ENCODE measurements around the gene SYNCRIP. TPM values are rescaled to one million over a fixed set of nuclear protein-coding genes. Genes with fewer than 3 reads are reported as not detected.

The SYNCRIP gene
- polyA plus RNA-seq, 1 of the 3 experiments (the other 2 are of a cell fraction) = 15.9 TPM

- Histone ChIP-seq H3K9ac (no peak overlapping the region), H3K4me2 (no peak overlapping the region), H3K4me3 (ENCODE audit: low read depth in 2 of 2, low read length in 1 of 2) (no peak overlapping the region), H3K27me3 (ENCODE audit: insufficient read depth) (no peaks in the 10 kb centered on the region), H3F3A (replicated peaks; ENCODE audit: insufficient read depth) (peaks cover 3% of the 10 kb centered on the region), H3K79me2 (ENCODE audit: insufficient read depth) (peaks cover 99% of the 10 kb centered on the region), H3K9me2 (no peaks in the 10 kb centered on the region), H3K9me3 (peaks cover 13% of the 10 kb centered on the region; the same call in 1 of the 2 replicates), H3K36me3 (replicated peaks in 1 of 2; ENCODE audit: control insufficient read depth in 1 of 2, insufficient read depth in 2 of 2, low read length in 1 of 2) (peaks cover 6 to 20% of the 10 kb centered on the region in 2 experiments), H4K20me1 (ENCODE audit: insufficient read depth) (peaks cover 46% of the 10 kb centered on the region), H3K4me1 (ENCODE audit: control insufficient read depth in 1 of 2, insufficient read depth in 2 of 2, low read depth in 1 of 2, low read length in 1 of 2) (peaks cover 0 to 2% of the 10 kb centered on the region in 2 experiments; a peak in 2 of 4 replicates), H2AFZ (ENCODE audit: low read depth) (no peak overlapping the region), H3K27ac (ENCODE audit: low read depth in 2 of 2, low read length in 1 of 2) (no peak overlapping the region)
- TF ChIP-seq, protein P1, sequence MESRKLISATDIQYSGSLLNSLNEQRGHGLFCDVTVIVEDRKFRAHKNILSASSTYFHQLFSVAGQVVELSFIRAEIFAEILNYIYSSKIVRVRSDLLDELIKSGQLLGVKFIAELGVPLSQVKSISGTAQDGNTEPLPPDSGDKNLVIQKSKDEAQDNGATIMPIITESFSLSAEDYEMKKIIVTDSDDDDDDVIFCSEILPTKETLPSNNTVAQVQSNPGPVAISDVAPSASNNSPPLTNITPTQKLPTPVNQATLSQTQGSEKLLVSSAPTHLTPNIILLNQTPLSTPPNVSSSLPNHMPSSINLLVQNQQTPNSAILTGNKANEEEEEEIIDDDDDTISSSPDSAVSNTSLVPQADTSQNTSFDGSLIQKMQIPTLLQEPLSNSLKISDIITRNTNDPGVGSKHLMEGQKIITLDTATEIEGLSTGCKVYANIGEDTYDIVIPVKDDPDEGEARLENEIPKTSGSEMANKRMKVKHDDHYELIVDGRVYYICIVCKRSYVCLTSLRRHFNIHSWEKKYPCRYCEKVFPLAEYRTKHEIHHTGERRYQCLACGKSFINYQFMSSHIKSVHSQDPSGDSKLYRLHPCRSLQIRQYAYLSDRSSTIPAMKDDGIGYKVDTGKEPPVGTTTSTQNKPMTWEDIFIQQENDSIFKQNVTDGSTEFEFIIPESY (IDR thresholded peaks at IDR 0.05; ENCODE audit: borderline replicate concordance, low read depth) = no peak
- no peak for TF ChIP-seq GATA2 (CRISPR knock-in tag; IDR thresholded peaks at IDR 0.05)
- no peak for TF ChIP-seq RAD21 (IDR thresholded peaks at IDR 0.05; ENCODE audit: low read length)
- TF ChIP-seq EP300 (IDR thresholded peaks at IDR 0.05; ENCODE audit: borderline replicate concordance in 1 of 2, low read depth in 1 of 2, low read length in 1 of 2) = no peak
- no peak for TF ChIP-seq NFIC (IDR thresholded peaks at IDR 0.05; ENCODE audit: borderline replicate concordance)
- TF ChIP-seq SMC3 (IDR thresholded peaks at IDR 0.05; ENCODE audit: low read depth, low read length) = no peak
- no peak for TF ChIP-seq CHD2 (IDR thresholded peaks at IDR 0.05; ENCODE audit: low read length, partially characterized antibody)
- TF ChIP-seq TAF1 (IDR thresholded peaks at IDR 0.05; ENCODE audit: borderline replicate concordance, low read depth, low read length) = no peak
- no peak for TF ChIP-seq TCF12 (IDR thresholded peaks at IDR 0.05)
- no peak for TF ChIP-seq CTCF (IDR thresholded peaks at IDR 0.05)
- no peak for TF ChIP-seq FOXM1 (IDR thresholded peaks at IDR 0.05; ENCODE audit: low read depth)
- TF ChIP-seq RFX5 (IDR thresholded peaks at IDR 0.05; ENCODE audit: low read length) = no peak
- no peak for TF ChIP-seq JUND (IDR thresholded peaks at IDR 0.05)
- TF ChIP-seq USF1 (IDR thresholded peaks at IDR 0.05; ENCODE audit: borderline replicate concordance, low read depth) = no peak
- TF ChIP-seq GABPA (IDR thresholded peaks at IDR 0.05; ENCODE audit: low read depth) = no peak
- no peak for TF ChIP-seq ELF1 (IDR thresholded peaks at IDR 0.05)
- no peak for TF ChIP-seq YY1 (IDR thresholded peaks at IDR 0.05; ENCODE audit: low read depth)
- no peak for DNase-seq
- CTCF ChIA-PET = interaction anchor here (1.1 kb wide), 1 partner anchor 44 kb away, joined by 3 read pairs; no protein-coding TSS in a partner anchor
- POLR2A ChIA-PET = no interaction called here
These were observed 61.1 kb downstream of the SYNCRIP start for GRCh38 chr6:85581572-85581971.

All from SK-N-SH (cell line).